ENCODE data around the gene SRR.

GRCh38 chr17:2366747-2367494 is 63.2 kb downstream of the SRR start:
- TF ChIP-seq CTCF (IDR thresholded peaks at IDR 0.05) (no peak), POLR2A (IDR thresholded peaks at IDR 0.05) (no peak)
